ENCODE data around the gene SELENOP.
"Not testable (repeated sequence)": the region's sequence is repeated elsewhere in the genome, so short reads cannot be mapped to it uniquely, and the experiment has no call there.

The SELENOP gene

GRCh38 chr5:42811591-42812446, at the start of gene SELENOP:
TSS of gene SELENOP (minus strand) at chr5:42811892. CDS start at chr5:42808353, 3,539 bp downstream.
- no peaks in the 10 kb centered on the region for H3K4me1 Mint-ChIP-seq (ENCODE audit: low read depth)
- DNase-seq (ENCODE audit: low spot score): no peak
- no peak within 1 kb of the TSS for H3K4me3 Mint-ChIP-seq
- H3K27me3 Mint-ChIP-seq (ENCODE audit: low read depth): no peaks in the 10 kb centered on the region
- H3K27ac Mint-ChIP-seq: no peak within 1 kb of the TSS
- no peaks in the 10 kb centered on the region for H3K36me3 Mint-ChIP-seq (ENCODE audit: low read depth)
- H3K9me3 Mint-ChIP-seq: no peaks in the 10 kb centered on the region

GRCh38 chr5:42858687-42859086, 47.0 kb upstream of the SELENOP start:
- H3K36me3 Mint-ChIP-seq (ENCODE audit: low read depth): no peaks in the 10 kb centered on the region

GRCh38 chr5:42858031-42858643, 46.4 kb upstream of the SELENOP start:
- H3K4me3 Mint-ChIP-seq: no peak overlapping the region
- H3K4me1 Mint-ChIP-seq (ENCODE audit: low read depth): peaks cover 2% of the 10 kb centered on the region

More at GRCh38 chr5:42858687-42859086, 47.0 kb upstream of the SELENOP start:
- H3K27me3 Mint-ChIP-seq (ENCODE audit: low read depth): peaks cover 16% of the 10 kb centered on the region
- H3K4me3 Mint-ChIP-seq: no peak overlapping the region
- peaks cover under 1% of the 10 kb centered on the region for H3K4me1 Mint-ChIP-seq (ENCODE audit: low read depth)
- H3K27ac Mint-ChIP-seq: no peak overlapping the region
- H3K9me3 Mint-ChIP-seq: no peaks in the 10 kb centered on the region
- DNase-seq (ENCODE audit: low spot score): no peak

GRCh38 chr5:42855811-42856210, 44.1 kb upstream of the SELENOP start:
- no peak for DNase-seq (ENCODE audit: low spot score)
- no peaks in the 10 kb centered on the region for H3K36me3 Mint-ChIP-seq (ENCODE audit: low read depth)
- H3K4me1 Mint-ChIP-seq (ENCODE audit: low read depth): peaks cover 2% of the 10 kb centered on the region
- no peak overlapping the region for H3K27ac Mint-ChIP-seq
- peaks cover 11% of the 10 kb centered on the region for H3K27me3 Mint-ChIP-seq (ENCODE audit: low read depth)
- H3K4me3 Mint-ChIP-seq: no peak overlapping the region
- H3K9me3 Mint-ChIP-seq: no peaks in the 10 kb centered on the region

More at GRCh38 chr5:42858031-42858643, 46.4 kb upstream of the SELENOP start:
- no peak for DNase-seq (ENCODE audit: low spot score)
- Mint-ChIP-seq H3K36me3 (ENCODE audit: low read depth) (no peaks in the 10 kb centered on the region), H3K27ac (no peak overlapping the region), H3K9me3 (no peaks in the 10 kb centered on the region), H3K27me3 (ENCODE audit: low read depth) (peaks cover 16% of the 10 kb centered on the region)

DNA sequence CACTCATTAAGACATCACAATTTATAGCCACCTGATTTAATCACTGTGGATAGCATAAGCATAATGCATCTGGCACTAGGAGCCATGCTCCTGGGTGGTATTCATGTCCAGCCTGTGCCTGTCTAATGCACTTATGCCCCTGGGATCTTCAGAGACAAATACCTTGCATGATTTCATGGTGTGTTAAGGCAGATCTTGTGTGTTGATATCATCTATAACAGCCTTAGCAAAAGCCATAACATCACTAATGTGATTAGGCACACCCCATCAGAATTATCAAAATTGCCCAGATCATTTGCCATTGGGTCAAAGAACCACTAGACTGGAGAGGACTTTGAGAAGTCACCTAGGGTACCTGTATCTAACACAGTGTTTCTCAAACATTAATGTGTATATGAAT, 43.7 kb upstream of the SELENOP start:
- no peak overlapping the region for H3K27ac Mint-ChIP-seq
- no peaks in the 10 kb centered on the region for H3K36me3 Mint-ChIP-seq (ENCODE audit: low read depth)
- no peaks in the 10 kb centered on the region for H3K9me3 Mint-ChIP-seq
- no peak for DNase-seq (ENCODE audit: low spot score)
- H3K4me1 Mint-ChIP-seq (ENCODE audit: low read depth): peaks cover 2% of the 10 kb centered on the region
- H3K4me3 Mint-ChIP-seq: no peak overlapping the region
- peaks cover 11% of the 10 kb centered on the region for H3K27me3 Mint-ChIP-seq (ENCODE audit: low read depth)

GRCh38 chr5:42854795-42855194, 43.1 kb upstream of the SELENOP start:
- Mint-ChIP-seq H3K4me1 (ENCODE audit: low read depth) (peaks cover 2% of the 10 kb centered on the region), H3K9me3 (no peaks in the 10 kb centered on the region), H3K4me3 (no peak overlapping the region), H3K27me3 (ENCODE audit: low read depth) (peaks cover 5% of the 10 kb centered on the region), H3K27ac (no peak overlapping the region), H3K36me3 (ENCODE audit: low read depth) (no peaks in the 10 kb centered on the region)
- DNase-seq (ENCODE audit: low spot score): no peak

DNA sequence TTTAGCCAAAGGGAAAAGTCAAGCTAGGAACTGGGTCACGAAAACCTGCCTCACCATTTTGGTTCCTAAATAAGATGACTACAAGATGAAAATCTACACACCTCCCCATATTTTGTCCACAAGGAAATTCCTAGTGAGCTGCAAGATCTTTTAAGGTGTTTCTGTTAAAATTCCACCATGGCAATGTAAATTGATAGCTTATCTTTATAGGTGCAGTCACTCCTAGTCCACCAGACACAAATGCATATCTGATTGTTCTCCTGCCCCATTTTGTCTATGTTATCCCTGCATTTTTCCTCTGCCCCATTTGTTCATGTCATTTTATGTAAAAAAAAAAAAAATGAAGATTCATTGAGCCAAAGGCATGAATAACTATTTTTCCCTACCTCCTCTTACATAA, 41.1 kb upstream of the SELENOP start:
- no peak for DNase-seq (ENCODE audit: low spot score)
- Mint-ChIP-seq H3K4me3 (no peak overlapping the region), H3K27me3 (ENCODE audit: low read depth) (peaks cover 2% of the 10 kb centered on the region), H3K36me3 (ENCODE audit: low read depth) (no peaks in the 10 kb centered on the region), H3K4me1 (ENCODE audit: low read depth) (peaks cover 2% of the 10 kb centered on the region), H3K9me3 (no peaks in the 10 kb centered on the region), H3K27ac (no peak overlapping the region)

DNA sequence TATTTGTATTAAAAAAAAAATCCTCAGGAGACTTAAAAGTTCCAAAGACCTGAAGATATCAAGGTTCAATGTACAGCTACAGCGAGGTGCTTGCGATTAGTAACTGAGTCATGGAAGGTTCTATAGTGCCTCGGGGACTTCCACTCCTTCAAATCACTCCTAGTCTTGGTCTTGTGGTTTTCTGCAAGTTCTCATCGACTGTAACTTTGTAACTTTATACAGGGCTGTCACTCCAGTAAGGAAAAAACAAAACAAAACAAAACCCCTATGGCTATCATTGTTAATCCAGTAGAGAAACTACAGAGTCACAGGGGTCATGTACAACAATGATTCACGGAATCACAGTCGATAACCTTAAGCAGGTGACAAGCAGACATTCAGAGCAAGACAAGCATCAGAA, 39.8 kb upstream of the SELENOP start:
- no peak for DNase-seq (ENCODE audit: low spot score)
- peaks cover 2% of the 10 kb centered on the region for H3K4me1 Mint-ChIP-seq (ENCODE audit: low read depth)
- no peaks in the 10 kb centered on the region for H3K27me3 Mint-ChIP-seq (ENCODE audit: low read depth)
- no peaks in the 10 kb centered on the region for H3K9me3 Mint-ChIP-seq
- H3K27ac Mint-ChIP-seq: no peak overlapping the region
- no peaks in the 10 kb centered on the region for H3K36me3 Mint-ChIP-seq (ENCODE audit: low read depth)
- no peak overlapping the region for H3K4me3 Mint-ChIP-seq

- no peaks in the 10 kb centered on the region for H3K36me3 Mint-ChIP-seq (ENCODE audit: low read depth)
- DNase-seq (ENCODE audit: low spot score): no peak
- H3K9me3 Mint-ChIP-seq: no peaks in the 10 kb centered on the region
- H3K27me3 Mint-ChIP-seq (ENCODE audit: low read depth): no peaks in the 10 kb centered on the region
- no peaks in the 10 kb centered on the region for H3K4me1 Mint-ChIP-seq (ENCODE audit: low read depth)
- H3K27ac Mint-ChIP-seq: no peak overlapping the region
- no peak overlapping the region for H3K4me3 Mint-ChIP-seq
Measured at GRCh38 chr5:42848545-42848944, 36.9 kb upstream of the SELENOP start.

GRCh38 chr5:42844408-42844807, 32.7 kb upstream of the SELENOP start:
- not testable (repeated sequence) for H3K36me3 Mint-ChIP-seq (ENCODE audit: low read depth); H3K27ac Mint-ChIP-seq; H3K4me1 Mint-ChIP-seq (ENCODE audit: low read depth); H3K27me3 Mint-ChIP-seq (ENCODE audit: low read depth); H3K4me3 Mint-ChIP-seq; DNase-seq (ENCODE audit: low spot score); H3K9me3 Mint-ChIP-seq

GRCh38 chr5:42843675-42844292, 32.1 kb upstream of the SELENOP start:
- no peak for DNase-seq (ENCODE audit: low spot score)
- no peaks in the 10 kb centered on the region for H3K36me3 Mint-ChIP-seq (ENCODE audit: low read depth)
- H3K4me3 Mint-ChIP-seq: no peak overlapping the region
- H3K27me3 Mint-ChIP-seq (ENCODE audit: low read depth): peaks cover 5% of the 10 kb centered on the region
- no peaks in the 10 kb centered on the region for H3K9me3 Mint-ChIP-seq
- H3K4me1 Mint-ChIP-seq (ENCODE audit: low read depth): no peaks in the 10 kb centered on the region
- H3K27ac Mint-ChIP-seq: no peak overlapping the region

- Mint-ChIP-seq H3K9me3 (no peaks in the 10 kb centered on the region), H3K36me3 (ENCODE audit: low read depth) (no peaks in the 10 kb centered on the region), H3K4me1 (ENCODE audit: low read depth) (no peaks in the 10 kb centered on the region), H3K27ac (no peak overlapping the region), H3K4me3 (no peak overlapping the region), H3K27me3 (ENCODE audit: low read depth) (peaks cover 5% of the 10 kb centered on the region)
- no peak for DNase-seq (ENCODE audit: low spot score)
Measured at GRCh38 chr5:42842921-42843641, 31.4 kb upstream of the SELENOP start.

DNA sequence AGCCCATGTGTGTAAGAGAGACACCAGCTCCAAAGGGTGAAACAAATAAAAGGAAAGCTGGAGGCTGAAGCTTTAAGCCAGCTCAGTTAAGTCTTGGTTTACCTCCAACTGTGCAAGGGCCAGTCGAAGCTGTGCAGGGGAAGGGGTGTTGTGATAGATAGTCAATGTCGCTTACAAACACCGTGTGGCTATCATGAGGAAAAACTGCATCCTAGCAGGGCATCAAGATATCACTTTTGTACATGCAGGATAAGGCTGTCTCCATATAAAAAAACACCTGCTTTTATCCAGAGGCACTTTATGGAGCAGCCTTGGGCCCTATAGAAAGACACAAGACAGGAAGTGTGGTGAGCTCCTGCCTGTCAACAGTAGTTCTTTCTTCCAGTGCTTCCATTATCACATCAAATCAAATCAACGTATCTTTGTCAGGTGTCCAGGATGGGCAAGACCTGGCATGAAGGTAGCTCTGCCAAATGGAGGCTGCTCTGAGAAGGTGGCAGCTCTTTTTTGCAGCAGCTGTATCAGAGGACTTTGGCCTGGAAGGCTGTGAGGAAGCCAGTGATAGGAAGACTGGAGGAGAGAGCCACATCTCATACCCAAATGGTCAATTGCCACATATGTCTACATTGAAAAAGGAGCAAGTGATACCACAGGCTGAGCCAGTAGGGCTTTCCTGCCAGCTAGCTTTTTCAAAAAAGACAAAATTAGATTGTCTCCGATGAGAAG, 29.3 kb upstream of the SELENOP start:
- DNase-seq (ENCODE audit: low spot score): no peak

More for the DNA sequence above, 29.3 kb upstream of the SELENOP start:
- H3K27me3 Mint-ChIP-seq (ENCODE audit: low read depth): peaks cover 5% of the 10 kb centered on the region
- H3K9me3 Mint-ChIP-seq: no peaks in the 10 kb centered on the region
- H3K4me3 Mint-ChIP-seq: no peak overlapping the region
- H3K27ac Mint-ChIP-seq: no peak overlapping the region
- no peaks in the 10 kb centered on the region for H3K4me1 Mint-ChIP-seq (ENCODE audit: low read depth)
- H3K36me3 Mint-ChIP-seq (ENCODE audit: low read depth): no peaks in the 10 kb centered on the region
